Loucy (cell line): Measurements from ENCODE around the gene CUX1.

Experiments used
- H2AFZ ChIP-seq: fragments of 200-600 bp; sonication (generic); 2 replicates; pipeline ENCODE4 v1.6.0; 2016; ENCODE audit warnings: antibody characterized with exemption, mild to moderate bottlenecking, low read length, moderate library complexity
- H3F3A ChIP-seq: fragments of 200-600 bp; 2 replicates; pipeline ENCODE4 v1.6.0; 2016; ENCODE audit warnings: antibody characterized with exemption, low read depth, mild to moderate bottlenecking
- H3K27me3 ChIP-seq: fragments of 200-600 bp; sonication (generic); 2 replicates; pipeline ENCODE4 v1.6.1; 2014; ENCODE audit warnings: low read length, mild to moderate bottlenecking; ENCODE audit not compliant: insufficient read depth, poor library complexity, severe bottlenecking
- H3K36me3 ChIP-seq: fragments of 200-600 bp; sonication (generic); 2 replicates; pipeline ENCODE4 v1.6.1; 2016; ENCODE audit warnings: low read length; ENCODE audit not compliant: insufficient read depth
- H3K4me1 ChIP-seq: fragments of 200-600 bp; sonication (generic); 2 replicates; pipeline ENCODE4 v1.5.1; 2014; ENCODE audit warnings: low read length, mild to moderate bottlenecking; ENCODE audit not compliant: insufficient read depth, poor library complexity, severe bottlenecking
- H3K4me2 ChIP-seq: fragments of 200-600 bp; sonication (generic); 2 replicates; pipeline ENCODE4 v1.6.0; 2014; ENCODE audit warnings: antibody characterized with exemption, low read length, low read depth, mild to moderate bottlenecking; ENCODE audit not compliant: poor library complexity, severe bottlenecking
- H3K4me3 ChIP-seq: fragments of 200-600 bp; sonication (generic); 2 replicates; pipeline ENCODE4 v1.5.1; 2014; ENCODE audit warnings: low read length, mild to moderate bottlenecking, mixed read lengths; ENCODE audit not compliant: poor library complexity, severe bottlenecking
- H3K79me2 ChIP-seq: fragments of 200-600 bp; sonication (generic); 2 replicates; pipeline ENCODE4 v1.6.1; 2014; ENCODE audit warnings: low read length; ENCODE audit not compliant: insufficient read depth
- H3K9ac ChIP-seq: fragments of 200-600 bp; sonication (generic); 2 replicates; pipeline ENCODE4 v1.6.0; 2014; ENCODE audit warnings: mild to moderate bottlenecking, low read depth, low read length, moderate library complexity; ENCODE audit not compliant: poor library complexity, severe bottlenecking
- H3K9me2 ChIP-seq: fragments of 200-600 bp; sonication (generic); replicated peaks from 2 replicates; pipeline ENCODE4 v1.6.1; 2016; ENCODE audit warnings: low read depth, low read length, mixed read lengths
- H3K9me3 ChIP-seq: fragments of 200-600 bp; sonication (generic); 2 replicates; pipeline ENCODE4 v1.6.1; 2014; ENCODE audit warnings: mild to moderate bottlenecking, antibody characterized with exemption, low read length, low read depth; ENCODE audit not compliant: insufficient read depth
- H4K20me1 ChIP-seq: fragments of 200-600 bp; sonication (generic); 2 replicates; pipeline ENCODE4 v1.6.0; 2014; ENCODE audit warnings: antibody characterized with exemption, low read length, mild to moderate bottlenecking; ENCODE audit not compliant: insufficient read depth, poor library complexity, severe bottlenecking
- EZH2phosphoT487 ChIP-seq: fragments of 200-600 bp; IDR thresholded peaks from 2 replicates; pipeline ENCODE4 v1.6.1; 2018; ENCODE audit warnings: antibody characterized with exemption, mild to moderate bottlenecking, moderate library complexity, borderline replicate concordance
- TF ChIP-seq, protein P1 (sequence below): fragments of 200-600 bp; sonication (generic); conservative IDR thresholded peaks from 2 replicates; pipeline ENCODE4 v1.5.1; 2014; ENCODE audit warnings: mild to moderate bottlenecking, antibody characterized with exemption, low read length

The CUX1 gene, protein sequence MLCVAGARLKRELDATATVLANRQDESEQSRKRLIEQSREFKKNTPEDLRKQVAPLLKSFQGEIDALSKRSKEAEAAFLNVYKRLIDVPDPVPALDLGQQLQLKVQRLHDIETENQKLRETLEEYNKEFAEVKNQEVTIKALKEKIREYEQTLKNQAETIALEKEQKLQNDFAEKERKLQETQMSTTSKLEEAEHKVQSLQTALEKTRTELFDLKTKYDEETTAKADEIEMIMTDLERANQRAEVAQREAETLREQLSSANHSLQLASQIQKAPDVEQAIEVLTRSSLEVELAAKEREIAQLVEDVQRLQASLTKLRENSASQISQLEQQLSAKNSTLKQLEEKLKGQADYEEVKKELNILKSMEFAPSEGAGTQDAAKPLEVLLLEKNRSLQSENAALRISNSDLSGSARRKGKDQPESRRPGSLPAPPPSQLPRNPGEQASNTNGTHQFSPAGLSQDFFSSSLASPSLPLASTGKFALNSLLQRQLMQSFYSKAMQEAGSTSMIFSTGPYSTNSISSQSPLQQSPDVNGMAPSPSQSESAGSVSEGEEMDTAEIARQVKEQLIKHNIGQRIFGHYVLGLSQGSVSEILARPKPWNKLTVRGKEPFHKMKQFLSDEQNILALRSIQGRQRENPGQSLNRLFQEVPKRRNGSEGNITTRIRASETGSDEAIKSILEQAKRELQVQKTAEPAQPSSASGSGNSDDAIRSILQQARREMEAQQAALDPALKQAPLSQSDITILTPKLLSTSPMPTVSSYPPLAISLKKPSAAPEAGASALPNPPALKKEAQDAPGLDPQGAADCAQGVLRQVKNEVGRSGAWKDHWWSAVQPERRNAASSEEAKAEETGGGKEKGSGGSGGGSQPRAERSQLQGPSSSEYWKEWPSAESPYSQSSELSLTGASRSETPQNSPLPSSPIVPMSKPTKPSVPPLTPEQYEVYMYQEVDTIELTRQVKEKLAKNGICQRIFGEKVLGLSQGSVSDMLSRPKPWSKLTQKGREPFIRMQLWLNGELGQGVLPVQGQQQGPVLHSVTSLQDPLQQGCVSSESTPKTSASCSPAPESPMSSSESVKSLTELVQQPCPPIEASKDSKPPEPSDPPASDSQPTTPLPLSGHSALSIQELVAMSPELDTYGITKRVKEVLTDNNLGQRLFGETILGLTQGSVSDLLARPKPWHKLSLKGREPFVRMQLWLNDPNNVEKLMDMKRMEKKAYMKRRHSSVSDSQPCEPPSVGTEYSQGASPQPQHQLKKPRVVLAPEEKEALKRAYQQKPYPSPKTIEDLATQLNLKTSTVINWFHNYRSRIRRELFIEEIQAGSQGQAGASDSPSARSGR (N-terminal part only)

DNA sequence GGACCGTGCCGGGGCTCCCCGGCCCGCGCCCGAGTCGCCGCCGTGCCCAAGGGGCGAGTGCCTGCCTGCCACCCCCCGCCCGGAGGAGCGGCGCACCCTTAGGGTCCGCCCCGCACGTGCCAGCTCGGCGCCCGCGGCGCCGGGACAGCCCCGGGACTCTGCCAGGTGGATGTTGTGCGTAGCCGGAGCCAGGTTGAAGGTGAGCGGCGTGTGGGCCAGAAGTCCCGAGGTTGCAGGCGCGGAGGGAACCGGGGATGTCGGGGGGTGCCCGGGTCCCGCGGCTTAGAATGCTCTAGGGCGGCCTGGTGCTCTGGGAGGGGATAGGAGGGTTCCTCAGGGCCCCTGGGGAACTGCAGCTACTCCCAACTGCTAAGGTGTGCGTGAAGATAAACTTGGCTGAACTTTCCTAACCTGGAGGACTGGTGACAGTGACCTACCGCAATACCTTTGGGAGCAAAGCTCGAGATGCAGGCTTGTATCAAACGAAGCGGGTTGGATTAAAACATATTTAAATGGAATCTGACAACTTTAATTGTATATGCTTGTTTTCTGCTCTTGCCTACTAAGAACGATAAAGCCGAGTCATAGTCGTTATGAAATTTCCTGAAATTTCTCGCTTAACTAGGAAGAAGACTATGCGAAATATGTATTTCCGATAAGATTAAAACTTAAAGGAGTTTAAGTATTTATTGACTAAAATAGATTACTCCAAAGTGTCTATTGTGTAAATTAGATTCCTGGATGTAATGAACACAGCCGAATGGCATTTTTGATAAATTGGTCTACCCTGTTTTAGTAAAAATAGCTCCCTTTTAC lies at the start of gene CUX1:
Gene CUX1 (plus strand): TSS at position 156 of the 816 bp plus-strand sequence. CDS start 14 bp downstream, at position 170.
- Histone ChIP-seq H3K36me3 (no peaks in the 10 kb centered on the region), H2AFZ (no peak within 1 kb of the TSS), H3K27me3 (no peaks in the 10 kb centered on the region), H3K9ac (peak within 1 kb of the TSS; percentile 77), H3K9me3 (no peaks in the 10 kb centered on the region), H4K20me1 (peaks cover 49% of the 10 kb centered on the region), H3K4me1 (peaks cover 45% of the 10 kb centered on the region), H3K4me2 (peak within 1 kb of the TSS; percentile 99), H3K79me2 (peaks cover 59% of the 10 kb centered on the region), H3K9me2 (no peaks in the 10 kb centered on the region), H3F3A (no peaks in the 10 kb centered on the region), H3K4me3 (peak within 1 kb of the TSS; percentile 83)
- TF ChIP-seq, protein P1, sequence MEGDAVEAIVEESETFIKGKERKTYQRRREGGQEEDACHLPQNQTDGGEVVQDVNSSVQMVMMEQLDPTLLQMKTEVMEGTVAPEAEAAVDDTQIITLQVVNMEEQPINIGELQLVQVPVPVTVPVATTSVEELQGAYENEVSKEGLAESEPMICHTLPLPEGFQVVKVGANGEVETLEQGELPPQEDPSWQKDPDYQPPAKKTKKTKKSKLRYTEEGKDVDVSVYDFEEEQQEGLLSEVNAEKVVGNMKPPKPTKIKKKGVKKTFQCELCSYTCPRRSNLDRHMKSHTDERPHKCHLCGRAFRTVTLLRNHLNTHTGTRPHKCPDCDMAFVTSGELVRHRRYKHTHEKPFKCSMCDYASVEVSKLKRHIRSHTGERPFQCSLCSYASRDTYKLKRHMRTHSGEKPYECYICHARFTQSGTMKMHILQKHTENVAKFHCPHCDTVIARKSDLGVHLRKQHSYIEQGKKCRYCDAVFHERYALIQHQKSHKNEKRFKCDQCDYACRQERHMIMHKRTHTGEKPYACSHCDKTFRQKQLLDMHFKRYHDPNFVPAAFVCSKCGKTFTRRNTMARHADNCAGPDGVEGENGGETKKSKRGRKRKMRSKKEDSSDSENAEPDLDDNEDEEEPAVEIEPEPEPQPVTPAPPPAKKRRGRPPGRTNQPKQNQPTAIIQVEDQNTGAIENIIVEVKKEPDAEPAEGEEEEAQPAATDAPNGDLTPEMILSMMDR: no peak
- no peak for TF ChIP-seq EZH2phosphoT487

DNA sequence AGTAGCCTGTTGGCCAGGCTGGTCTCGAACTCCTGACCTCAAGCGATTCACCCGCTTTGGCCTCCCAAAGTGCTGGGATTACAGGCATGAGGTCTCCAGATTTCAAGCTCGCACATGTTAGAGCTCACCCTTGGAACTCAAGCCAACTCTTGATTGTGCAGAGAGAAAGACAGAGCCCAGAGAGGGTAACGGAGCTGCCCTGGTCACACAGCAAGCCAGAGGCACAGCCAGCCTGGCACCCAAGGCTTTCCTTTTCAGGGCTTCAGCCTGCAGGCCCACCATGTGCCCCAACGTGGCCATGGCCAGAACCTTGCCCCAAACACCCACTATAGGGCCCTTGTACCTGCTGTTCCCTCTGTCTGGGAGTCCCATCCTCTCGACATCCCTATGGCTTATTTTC lies 49.1 kb upstream of the CUX1 start:
- Histone ChIP-seq H3K27me3 (no peaks in the 10 kb centered on the region), H3F3A (no peaks in the 10 kb centered on the region), H3K9me3 (no peaks in the 10 kb centered on the region), H3K9ac (no peak overlapping the region), H3K36me3 (no peaks in the 10 kb centered on the region), H3K79me2 (no peaks in the 10 kb centered on the region), H3K4me2 (no peak overlapping the region), H3K4me1 (no peaks in the 10 kb centered on the region), H3K4me3 (no peak overlapping the region), H2AFZ (no peak overlapping the region), H4K20me1 (no peaks in the 10 kb centered on the region), H3K9me2 (no peaks in the 10 kb centered on the region)
- TF ChIP-seq, protein P1: no peak
- TF ChIP-seq EZH2phosphoT487: no peak

- no peaks in the 10 kb centered on the region for H3K79me2 ChIP-seq
- no peak overlapping the region for H3K4me2 ChIP-seq
- no peak overlapping the region for H3K4me3 ChIP-seq
- no peaks in the 10 kb centered on the region for H3K9me3 ChIP-seq
- no peaks in the 10 kb centered on the region for H3F3A ChIP-seq
- H3K27me3 ChIP-seq: no peaks in the 10 kb centered on the region
- H3K4me1 ChIP-seq: no peaks in the 10 kb centered on the region
- H4K20me1 ChIP-seq: no peaks in the 10 kb centered on the region
- no peak overlapping the region for H2AFZ ChIP-seq
- H3K9ac ChIP-seq: no peak overlapping the region
- no peaks in the 10 kb centered on the region for H3K9me2 ChIP-seq
- H3K36me3 ChIP-seq: no peaks in the 10 kb centered on the region
- TF ChIP-seq, protein P1: no peak
- TF ChIP-seq EZH2phosphoT487: no peak
Observed at GRCh38 chr7:101770466-101770865, 47.0 kb upstream of the CUX1 start.
